ENCODE data around the gene NEUROG2.

The NEUROG2 gene

DNA sequence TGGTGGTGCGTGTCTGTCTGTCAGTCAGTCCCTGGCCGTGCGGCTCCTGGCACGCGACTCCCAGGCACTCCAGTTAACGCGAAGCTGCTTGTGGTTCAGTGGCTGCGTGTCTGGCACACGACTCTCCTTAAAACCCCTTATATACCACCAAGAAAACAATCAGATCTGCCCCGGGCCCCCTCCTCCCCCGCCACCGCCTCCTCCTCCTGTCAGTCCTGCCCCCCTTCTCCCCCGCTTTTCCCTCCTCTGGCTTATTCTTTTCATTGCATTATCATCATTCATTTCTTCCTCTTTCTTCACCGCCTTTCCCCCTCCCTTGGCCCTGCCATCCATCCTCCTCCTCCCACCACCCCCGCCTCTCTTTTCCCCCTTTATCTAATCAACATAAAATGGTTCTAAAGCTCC, at the start of gene NEUROG2:
Gene NEUROG2, minus strand, starts transcription at position 115 of the 405 bp plus-strand sequence. CDS start 705 bp downstream, outside the sequence.
- TF ChIP-seq, protein P1, sequence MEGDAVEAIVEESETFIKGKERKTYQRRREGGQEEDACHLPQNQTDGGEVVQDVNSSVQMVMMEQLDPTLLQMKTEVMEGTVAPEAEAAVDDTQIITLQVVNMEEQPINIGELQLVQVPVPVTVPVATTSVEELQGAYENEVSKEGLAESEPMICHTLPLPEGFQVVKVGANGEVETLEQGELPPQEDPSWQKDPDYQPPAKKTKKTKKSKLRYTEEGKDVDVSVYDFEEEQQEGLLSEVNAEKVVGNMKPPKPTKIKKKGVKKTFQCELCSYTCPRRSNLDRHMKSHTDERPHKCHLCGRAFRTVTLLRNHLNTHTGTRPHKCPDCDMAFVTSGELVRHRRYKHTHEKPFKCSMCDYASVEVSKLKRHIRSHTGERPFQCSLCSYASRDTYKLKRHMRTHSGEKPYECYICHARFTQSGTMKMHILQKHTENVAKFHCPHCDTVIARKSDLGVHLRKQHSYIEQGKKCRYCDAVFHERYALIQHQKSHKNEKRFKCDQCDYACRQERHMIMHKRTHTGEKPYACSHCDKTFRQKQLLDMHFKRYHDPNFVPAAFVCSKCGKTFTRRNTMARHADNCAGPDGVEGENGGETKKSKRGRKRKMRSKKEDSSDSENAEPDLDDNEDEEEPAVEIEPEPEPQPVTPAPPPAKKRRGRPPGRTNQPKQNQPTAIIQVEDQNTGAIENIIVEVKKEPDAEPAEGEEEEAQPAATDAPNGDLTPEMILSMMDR (IDR thresholded peaks at IDR 0.05), result no peak

DNA sequence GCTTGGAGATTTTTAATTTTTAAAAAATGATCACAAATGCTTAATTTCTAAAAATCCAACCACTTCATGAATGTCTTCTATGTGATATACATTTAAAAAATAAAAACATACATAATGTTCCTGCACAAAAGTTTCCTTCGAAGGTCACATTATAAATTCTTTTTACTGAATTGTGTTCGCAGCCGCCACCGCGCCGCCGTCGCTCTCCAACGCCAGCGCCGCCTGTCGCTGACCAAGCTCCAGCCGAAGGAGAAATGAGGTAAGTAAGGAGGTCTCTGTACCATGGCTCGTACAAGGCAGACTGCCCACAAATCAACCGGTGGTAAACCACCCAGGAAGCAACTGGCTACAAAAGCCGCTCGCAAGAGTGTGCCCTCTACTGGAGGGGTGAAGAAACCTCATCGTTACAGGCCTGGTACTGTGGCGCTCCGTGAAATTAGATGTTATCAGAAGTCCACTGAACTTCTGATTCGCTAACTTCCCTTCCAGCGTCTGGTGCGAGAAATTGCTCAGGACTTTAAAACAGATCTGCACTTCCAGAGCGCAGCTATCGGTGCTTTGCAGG, 48.8 kb upstream of the NEUROG2 start:
- TF ChIP-seq, protein P1 (IDR thresholded peaks at IDR 0.05), result no peak

DNA sequence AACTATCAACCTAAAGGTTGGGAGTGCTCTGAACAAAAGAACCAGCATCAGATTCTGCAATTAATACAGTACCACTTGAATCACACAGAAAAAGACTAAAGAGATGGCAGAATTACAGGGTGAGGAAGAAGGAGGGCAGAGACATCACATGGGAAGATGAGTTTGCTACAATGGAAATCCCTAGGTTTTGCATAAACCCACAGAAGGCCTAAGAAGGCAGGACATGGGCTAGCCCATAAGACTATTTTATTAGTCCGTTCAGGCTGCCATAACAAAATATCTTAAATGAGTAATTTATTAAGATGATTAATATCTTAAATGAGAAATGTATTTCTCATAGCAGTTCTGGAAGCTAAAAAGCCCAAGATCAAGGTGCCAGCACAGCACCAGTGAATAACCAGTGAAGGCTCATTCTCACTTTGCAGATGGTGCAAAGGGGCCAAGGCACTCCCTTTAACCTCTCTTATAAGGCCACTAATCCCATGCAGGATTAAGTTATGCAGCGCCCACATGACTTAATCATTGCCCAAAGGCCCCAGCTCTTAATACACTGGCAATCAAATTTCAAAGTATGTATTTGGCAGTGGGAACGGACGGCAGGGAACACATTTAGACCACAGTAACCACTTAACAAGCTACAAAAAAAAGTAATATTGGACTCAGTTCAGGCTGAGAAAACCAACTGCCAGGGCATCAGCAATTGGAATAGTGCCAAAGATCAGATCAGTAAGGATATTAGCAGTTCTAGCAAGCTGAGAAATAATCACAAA, 47.6 kb upstream of the NEUROG2 start:
- TF ChIP-seq, protein P1 (IDR thresholded peaks at IDR 0.05), result no peak

DNA sequence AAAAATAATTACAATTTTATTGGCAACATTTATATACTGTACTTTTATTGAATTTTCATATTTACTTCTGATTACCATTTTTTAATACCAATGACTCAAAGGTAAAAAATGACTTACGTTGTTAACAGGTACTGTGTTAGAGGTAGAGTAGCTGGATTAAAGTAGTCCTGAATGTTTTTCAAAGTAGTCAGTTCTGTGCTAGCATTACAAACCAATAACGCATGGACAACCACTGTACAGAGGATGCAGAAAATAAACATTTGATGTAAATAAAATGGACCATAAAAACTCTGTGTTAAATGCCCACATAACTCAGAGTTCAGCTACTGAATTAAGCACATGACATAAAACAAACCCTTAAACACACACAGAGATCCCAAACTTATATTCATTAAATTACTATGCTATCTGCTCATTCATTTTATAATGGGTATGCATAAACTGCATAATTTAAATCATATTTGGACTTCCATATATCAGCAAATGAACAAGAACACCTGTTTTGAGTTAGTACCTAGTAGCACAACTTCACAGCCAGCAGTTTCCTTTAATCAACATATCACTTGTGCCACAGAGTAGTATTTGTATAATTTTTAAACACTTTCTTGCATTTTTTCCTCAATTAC, 46.4 kb upstream of the NEUROG2 start:
- TF ChIP-seq, protein P1 (IDR thresholded peaks at IDR 0.05), result no peak

DNA sequence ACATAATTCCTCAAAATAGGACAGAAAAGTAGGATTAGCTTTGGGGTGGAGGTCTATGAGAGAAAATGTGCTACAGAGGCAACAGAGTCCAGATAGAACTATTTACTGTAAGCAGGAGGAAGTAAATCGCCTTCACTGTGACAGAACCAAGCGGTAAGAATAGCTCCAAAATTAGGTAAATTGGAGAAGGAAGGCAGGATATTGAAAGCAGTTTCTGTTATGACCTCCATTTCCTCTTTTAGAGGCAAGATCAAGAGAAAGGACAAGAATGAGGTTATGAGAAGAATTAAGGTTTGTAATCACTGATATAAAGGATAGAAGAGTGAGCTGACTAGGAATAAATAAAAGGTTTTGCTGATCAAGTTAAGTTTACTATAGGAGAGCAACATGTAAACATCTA, 44.1 kb upstream of the NEUROG2 start:
- TF ChIP-seq, protein P1 (IDR thresholded peaks at IDR 0.05), result no peak

DNA sequence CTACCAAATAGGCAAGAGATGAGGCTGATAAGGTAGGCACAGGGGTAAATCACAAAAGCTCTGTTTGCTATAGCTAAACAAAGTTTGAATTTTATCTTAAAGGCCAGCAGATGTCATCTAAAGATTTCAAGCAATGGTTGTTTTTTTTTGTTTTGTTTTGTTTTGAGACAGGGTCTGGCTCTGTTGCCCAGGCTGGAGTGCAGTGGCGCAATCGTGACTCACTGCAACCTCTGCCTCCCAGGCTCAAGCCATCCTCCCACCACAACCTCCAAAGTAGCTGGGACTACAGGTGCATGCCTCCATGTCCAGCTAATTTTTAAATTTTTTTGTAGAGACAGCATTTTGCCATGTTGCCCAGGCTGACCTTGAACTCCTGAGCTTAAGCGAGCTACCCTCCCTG, 43.1 kb upstream of the NEUROG2 start:
- TF ChIP-seq, protein P1 (IDR thresholded peaks at IDR 0.05), result no peak

DNA sequence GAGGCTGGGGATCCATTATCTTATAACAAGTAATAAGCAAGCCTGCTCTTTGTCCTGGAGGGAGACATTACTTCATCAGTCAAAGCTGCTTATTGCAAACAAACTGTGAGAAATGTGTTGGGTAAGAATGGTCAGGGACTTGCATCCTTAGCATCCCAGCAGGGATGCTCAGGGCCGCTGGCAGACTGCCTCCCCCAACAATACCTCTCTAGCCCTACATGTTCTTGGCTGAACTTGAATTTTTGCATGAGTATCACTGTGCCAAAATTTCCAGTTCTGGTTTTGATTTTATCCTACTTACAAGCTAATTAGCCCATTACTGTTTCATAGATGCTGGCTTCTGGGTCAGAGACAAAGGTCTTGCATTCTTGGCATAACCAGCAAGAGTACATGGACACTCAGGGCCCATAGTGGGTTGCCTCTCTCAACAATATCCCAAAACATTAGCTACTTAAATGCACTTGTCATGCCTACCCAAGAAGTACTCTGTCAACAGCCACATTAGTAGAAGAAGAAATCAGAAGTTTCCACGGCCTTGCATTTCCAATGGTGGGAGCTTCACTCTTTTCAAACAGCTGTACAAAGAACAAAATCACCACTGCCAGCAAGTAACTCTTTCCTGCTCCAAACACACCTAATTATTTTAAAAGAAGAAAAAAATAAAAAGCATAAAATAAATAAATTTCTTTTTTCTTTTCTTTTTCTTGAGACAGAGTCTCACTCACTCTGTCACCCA, 41.9 kb upstream of the NEUROG2 start:
- TF ChIP-seq, protein P1 (IDR thresholded peaks at IDR 0.05), result no peak

All from LNCAP (cell line).